ENCODE measurements around the gene KRT80. TPM values are rescaled to one million over a fixed set of nuclear protein-coding genes. Genes with fewer than 3 reads are reported as not detected.

The KRT80 gene
- total and polyA plus RNA-seq, 3 donors from 2014 or later, result 0.50 to 1.0 (median 0.94) TPM

DNA sequence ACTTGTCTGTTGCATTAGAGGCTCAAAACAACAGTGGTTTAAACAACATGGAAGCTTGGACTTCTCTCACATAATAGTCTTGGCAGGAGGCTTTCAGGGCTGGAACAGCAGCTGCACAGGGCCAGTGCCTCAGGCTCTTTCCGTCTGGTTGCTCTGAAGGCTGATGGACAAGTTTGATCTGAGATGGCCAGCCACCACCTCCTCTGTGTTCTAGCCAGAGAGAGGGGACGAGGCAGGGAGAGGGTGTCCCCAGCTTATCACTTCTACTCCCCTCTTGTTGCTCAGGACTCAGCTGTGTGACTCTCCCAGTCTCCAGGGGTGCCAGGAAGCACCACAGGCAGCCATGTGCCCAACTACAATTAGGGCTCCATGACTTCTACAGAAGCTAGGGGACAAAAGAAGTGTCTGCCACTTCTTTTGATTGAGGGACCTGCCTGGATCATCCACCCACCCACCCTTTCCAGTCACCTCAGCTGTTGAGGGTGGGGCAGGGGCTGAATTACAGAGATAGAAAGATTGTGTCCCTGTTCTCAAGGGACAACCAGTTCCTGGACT is 65.7 kb downstream of the KRT80 start:
- 45 to 57% methylated on average over 2 of the region's 2 CpGs for WGBS, 2 donors
- no peak for DNase-seq
- intact Hi-C loops (cut with DNase I; ENCODE audit: low total_unique reads), result no loop called here
- Histone ChIP-seq H3K27me3 (no peaks in the 10 kb centered on the region), H3K27ac (peak overlapping the region; percentile 79 to 90), H3K36me3 (ENCODE audit: low read depth, missing control alignments) (no peaks in the 10 kb centered on the region), H3K4me3 (no peak overlapping the region), H3K4me1 (peaks cover 35% of the 10 kb centered on the region), H3K9me3 (no peaks in the 10 kb centered on the region)
- TF ChIP-seq CTCF (IDR thresholded peaks at IDR 0.05) (no peak), POLR2A (IDR thresholded peaks at IDR 0.05) (no peak)

DNA sequence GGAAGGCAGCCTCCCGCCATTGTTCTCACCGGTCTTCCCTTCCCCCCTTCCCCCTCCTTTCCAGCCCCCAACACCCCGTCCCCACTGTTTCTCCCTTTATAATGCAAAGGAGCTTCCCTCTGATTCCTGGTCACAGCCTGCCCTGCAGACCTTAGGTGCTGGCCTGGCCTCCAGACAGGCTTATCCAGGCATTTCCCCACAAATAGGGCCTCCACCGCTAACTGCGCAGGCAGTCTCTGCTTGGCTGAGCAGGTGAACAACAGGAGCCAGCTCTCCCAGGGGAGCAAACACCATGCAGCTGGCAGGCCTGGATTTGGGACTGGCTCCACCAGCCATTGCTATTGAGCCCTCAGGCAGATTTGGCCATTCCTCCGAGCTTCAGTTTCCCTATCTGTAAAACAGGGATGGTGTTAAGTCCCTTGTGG is 66.3 kb downstream of the KRT80 start:
- intact Hi-C loops (cut with DNase I; ENCODE audit: low total_unique reads), result no loop called here

GRCh38 chr12:52123487-52124186 is 68.2 kb downstream of the KRT80 start:
- H3K36me3 ChIP-seq (ENCODE audit: low read depth, missing control alignments), result no peaks in the 10 kb centered on the region
- DNase-seq, result no peak
- no peak overlapping the region for H3K4me3 ChIP-seq
- no peaks in the 10 kb centered on the region for H3K9me3 ChIP-seq
- no peak for TF ChIP-seq POLR2A (IDR thresholded peaks at IDR 0.05)
- no peak for TF ChIP-seq CTCF (IDR thresholded peaks at IDR 0.05)
- H3K27me3 ChIP-seq, result no peaks in the 10 kb centered on the region
- H3K4me1 ChIP-seq, result peaks cover 38% of the 10 kb centered on the region
- WGBS, 2 donors, result 77 to 81% methylated on average over 8 of the region's 8 CpGs
- no peak overlapping the region for H3K27ac ChIP-seq
- intact Hi-C loops (cut with DNase I; ENCODE audit: low total_unique reads), result no loop called here

More for the DNA sequence above, 66.3 kb downstream of the KRT80 start:
- Histone ChIP-seq H3K27me3 (no peaks in the 10 kb centered on the region), H3K4me3 (no peak overlapping the region), H3K27ac (peak overlapping the region; percentile 79 to 90), H3K9me3 (no peaks in the 10 kb centered on the region), H3K4me1 (peaks cover 33% of the 10 kb centered on the region), H3K36me3 (ENCODE audit: low read depth, missing control alignments) (no peaks in the 10 kb centered on the region)
- DNase-seq, result no peak
- no peak for TF ChIP-seq CTCF (IDR thresholded peaks at IDR 0.05)
- TF ChIP-seq POLR2A (IDR thresholded peaks at IDR 0.05), result no peak
- 89 to 92% methylated on average over 4 to 6 of the region's 6 CpGs for WGBS, 2 donors

GRCh38 chr12:52122904-52123303 is 68.9 kb downstream of the KRT80 start:
- DNase-seq, result no peak
- intact Hi-C loops (cut with DNase I; ENCODE audit: low total_unique reads), result no loop called here
- TF ChIP-seq CTCF (IDR thresholded peaks at IDR 0.05) (no peak), POLR2A (IDR thresholded peaks at IDR 0.05) (no peak)
- no peaks in the 10 kb centered on the region for H3K36me3 ChIP-seq (ENCODE audit: low read depth, missing control alignments)
- no peak overlapping the region for H3K27ac ChIP-seq
- no peak overlapping the region for H3K4me3 ChIP-seq
- H3K4me1 ChIP-seq, result peaks cover 38% of the 10 kb centered on the region
- H3K27me3 ChIP-seq, result no peaks in the 10 kb centered on the region
- WGBS, 2 donors, result 80 to 91% methylated on average over 6 to 7 of the region's 7 CpGs
- H3K9me3 ChIP-seq, result no peaks in the 10 kb centered on the region

DNA sequence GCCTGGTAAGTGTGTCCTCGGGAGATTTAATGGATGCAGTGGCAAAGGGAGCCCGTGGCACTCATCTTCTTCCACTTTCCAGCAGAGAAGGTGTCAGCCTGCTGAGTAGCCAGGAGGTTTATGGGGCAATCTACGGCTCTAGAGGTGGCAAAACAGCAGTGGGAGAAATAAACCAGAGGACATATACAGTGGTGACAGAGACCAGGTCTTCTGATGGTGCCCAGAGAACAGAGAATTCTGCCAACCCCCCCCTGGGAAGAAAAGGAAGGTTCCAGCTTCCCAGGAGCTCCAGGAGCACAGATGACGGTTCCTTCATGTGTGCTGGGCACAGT is 69.3 kb downstream of the KRT80 start:
- Histone ChIP-seq H3K4me3 (no peak overlapping the region), H3K27ac (peak overlapping the region; percentile 40 to 73), H3K36me3 (ENCODE audit: low read depth, missing control alignments) (no peaks in the 10 kb centered on the region), H3K9me3 (no peaks in the 10 kb centered on the region), H3K4me1 (peaks cover 34% of the 10 kb centered on the region), H3K27me3 (no peaks in the 10 kb centered on the region)
- 66 to 74% methylated on average over 4 of the region's 4 CpGs for WGBS, 2 donors
- DNase-seq, result no peak
- TF ChIP-seq POLR2A (IDR thresholded peaks at IDR 0.05) (no peak), CTCF (IDR thresholded peaks at IDR 0.05) (no peak)
- intact Hi-C loops (cut with DNase I; ENCODE audit: low total_unique reads), result no loop called here
